ENCODE measurements around the gene PDP2.

The PDP2 gene

GRCh38 chr16:66844342-66845079 lies 35.8 kb upstream of the PDP2 start, which contains the start of gene CA7:
CA7 (plus strand) TSS chr16:66844414; CDS start chr16:66844488, 74 bp downstream.
- H3K9me3 ChIP-seq (ENCODE audit: low read length): no peaks in the 10 kb centered on the region
- H3K36me3 ChIP-seq (ENCODE audit: insufficient read depth, low read length): no peaks in the 10 kb centered on the region
- H3K27ac ChIP-seq (ENCODE audit: low read depth, low read length, poor library complexity, severe bottlenecking): no peak within 1 kb of the TSS
- H3K4me2 ChIP-seq (ENCODE audit: low read length): no peak within 1 kb of the TSS; the same call in 1 of the 2 replicates
- H3K9me2 ChIP-seq (ENCODE audit: low read depth, low read length): no peaks in the 10 kb centered on the region
- TF ChIP-seq CTCF (IDR thresholded peaks at IDR 0.05; ENCODE audit: low read length): no peak
- TF ChIP-seq EZH2 (IDR thresholded peaks at IDR 0.05; ENCODE audit: borderline replicate concordance, low read length): no peak
- H3K4me1 ChIP-seq (ENCODE audit: insufficient read depth, low read length, severe bottlenecking): no peaks in the 10 kb centered on the region
- no peak within 1 kb of the TSS for H3K9ac ChIP-seq (ENCODE audit: low read length)
- peaks cover 8% of the 10 kb centered on the region; the same call in 1 of the 2 replicates for H3K27me3 ChIP-seq (ENCODE audit: insufficient read depth, low read length)
- no peaks in the 10 kb centered on the region for H3F3A ChIP-seq (ENCODE audit: insufficient read depth, low read length)
- no peak within 1 kb of the TSS for H2AFZ ChIP-seq (ENCODE audit: low read length)
- H3K4me3 ChIP-seq (ENCODE audit: low read depth, low read length, poor library complexity, severe bottlenecking): no peak within 1 kb of the TSS
- no peaks in the 10 kb centered on the region for H4K20me1 ChIP-seq (ENCODE audit: insufficient read depth, low read length)
- no peaks in the 10 kb centered on the region for H3K79me2 ChIP-seq (ENCODE audit: insufficient read depth, low read length)

DNA sequence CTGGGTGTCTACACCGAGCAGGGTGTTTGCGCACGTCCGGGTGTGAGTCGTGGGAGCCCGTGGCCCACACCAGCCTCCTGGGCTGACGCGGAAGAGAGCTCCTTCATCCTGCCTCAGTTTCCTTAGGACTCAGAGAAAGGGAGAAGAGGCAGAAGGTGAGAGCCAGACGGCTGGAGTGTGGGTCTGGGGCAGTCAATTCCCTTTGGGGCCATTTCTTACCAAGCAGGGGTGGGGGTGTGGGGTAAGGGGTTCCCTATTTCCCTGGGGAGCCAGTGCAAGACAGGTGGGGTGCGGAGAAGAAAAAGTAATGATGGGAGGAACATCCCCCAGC lies 35.3 kb upstream of the PDP2 start:
- Histone ChIP-seq H3K79me2 (ENCODE audit: insufficient read depth, low read length) (no peaks in the 10 kb centered on the region), H3F3A (ENCODE audit: insufficient read depth, low read length) (no peaks in the 10 kb centered on the region), H3K4me3 (ENCODE audit: low read depth, low read length, poor library complexity, severe bottlenecking) (no peak overlapping the region), H3K27me3 (ENCODE audit: insufficient read depth, low read length) (peaks cover 8% of the 10 kb centered on the region; the same call in 1 of the 2 replicates), H3K4me2 (ENCODE audit: low read length) (no peak overlapping the region), H4K20me1 (ENCODE audit: insufficient read depth, low read length) (no peaks in the 10 kb centered on the region), H3K36me3 (ENCODE audit: insufficient read depth, low read length) (no peaks in the 10 kb centered on the region), H3K9me3 (ENCODE audit: low read length) (no peaks in the 10 kb centered on the region), H3K4me1 (ENCODE audit: insufficient read depth, low read length, severe bottlenecking) (no peaks in the 10 kb centered on the region), H3K9ac (ENCODE audit: low read length) (no peak overlapping the region), H3K9me2 (ENCODE audit: low read depth, low read length) (no peaks in the 10 kb centered on the region), H2AFZ (ENCODE audit: low read length) (no peak overlapping the region), H3K27ac (ENCODE audit: low read depth, low read length, poor library complexity, severe bottlenecking) (no peak overlapping the region)
- TF ChIP-seq EZH2 (IDR thresholded peaks at IDR 0.05; ENCODE audit: borderline replicate concordance, low read length) (no peak), CTCF (IDR thresholded peaks at IDR 0.05; ENCODE audit: low read length) (no peak)

- Histone ChIP-seq H3K4me3 (ENCODE audit: low read depth, low read length, poor library complexity, severe bottlenecking) (no peak overlapping the region), H3K27me3 (ENCODE audit: insufficient read depth, low read length) (peaks cover 8% of the 10 kb centered on the region; the same call in 1 of the 2 replicates), H3K36me3 (ENCODE audit: insufficient read depth, low read length) (no peaks in the 10 kb centered on the region), H3K79me2 (ENCODE audit: insufficient read depth, low read length) (no peaks in the 10 kb centered on the region), H3F3A (ENCODE audit: insufficient read depth, low read length) (no peaks in the 10 kb centered on the region), H3K4me1 (ENCODE audit: insufficient read depth, low read length, severe bottlenecking) (no peaks in the 10 kb centered on the region), H3K4me2 (ENCODE audit: low read length) (no peak overlapping the region), H3K9me2 (ENCODE audit: low read depth, low read length) (no peaks in the 10 kb centered on the region), H3K9ac (ENCODE audit: low read length) (no peak overlapping the region), H2AFZ (ENCODE audit: low read length) (no peak overlapping the region), H4K20me1 (ENCODE audit: insufficient read depth, low read length) (no peaks in the 10 kb centered on the region), H3K27ac (ENCODE audit: low read depth, low read length, poor library complexity, severe bottlenecking) (no peak overlapping the region), H3K9me3 (ENCODE audit: low read length) (no peaks in the 10 kb centered on the region)
- TF ChIP-seq EZH2 (IDR thresholded peaks at IDR 0.05; ENCODE audit: borderline replicate concordance, low read length): no peak
- no peak for TF ChIP-seq CTCF (IDR thresholded peaks at IDR 0.05; ENCODE audit: low read length)
These were observed 34.5 kb upstream of the PDP2 start for GRCh38 chr16:66845791-66846221.

All from OCI-LY1 (cell line).